Measurements from ENCODE around the gene BTBD3. TPM values are rescaled to one million over a fixed set of nuclear protein-coding genes. Genes with fewer than 3 reads are reported as not detected.

Gene BTBD3
- total and polyA plus RNA-seq, 2 donors (not counting 1 experiment from before 2014, with no cell fraction given), result 47.4 to 51.7 TPM

DNA sequence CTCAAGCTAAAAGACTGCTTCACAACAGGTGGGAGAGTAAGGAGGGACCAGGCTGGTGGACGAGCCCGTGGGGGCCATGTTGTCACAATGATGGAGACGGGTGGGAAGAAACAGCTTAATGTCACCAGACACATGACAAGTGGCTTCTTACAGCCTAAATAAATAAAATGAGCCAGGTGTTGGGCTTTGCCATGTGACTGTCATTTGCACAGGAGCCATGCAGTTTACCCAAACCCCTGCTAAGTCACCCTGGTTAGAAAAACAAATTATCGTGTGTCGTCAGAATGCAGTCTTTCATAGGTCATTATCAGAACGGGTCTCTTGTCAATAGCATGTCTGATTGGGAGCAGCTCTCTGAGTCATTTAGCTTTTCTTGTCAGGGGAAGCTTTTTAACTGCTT is 18.5 kb downstream of the BTBD3 start:
- Histone ChIP-seq H3K4me2 (ENCODE audit: extremely low read depth, insufficient read depth, low read length) (no peak overlapping the region), H4K20me1 (ENCODE audit: control insufficient read depth, extremely low read depth, insufficient read depth, low read length) (no peaks in the 10 kb centered on the region), H2AFZ (ENCODE audit: low read length) (no peak overlapping the region), H3K79me2 (ENCODE audit: control insufficient read depth, insufficient read depth, low read length) (no peaks in the 10 kb centered on the region), H3K36me3 (ENCODE audit: control insufficient read depth, insufficient read depth, low read length) (no peaks in the 10 kb centered on the region), H3K4me1 (ENCODE audit: control insufficient read depth, extremely low read depth, insufficient read depth, low read length) (no peaks in the 10 kb centered on the region), H3K9me3 (ENCODE audit: control insufficient read depth, insufficient read depth, low read depth, low read length) (no peaks in the 10 kb centered on the region), H3K9ac (ENCODE audit: insufficient read depth, low read length) (no peak overlapping the region), H3K4me3 (replicated peaks in 1 of 4; ENCODE audit: control extremely low read depth in 1 of 4, insufficient read depth in 1 of 4, low read depth in 3 of 4, low read length in 4 of 4) (no peak overlapping the region), H3K27ac (ENCODE audit: insufficient read depth, low read length) (no peak overlapping the region), H3K27me3 (ENCODE audit: control insufficient read depth, insufficient read depth, low read length) (no peaks in the 10 kb centered on the region)
- no peak for TF ChIP-seq EZH2 (IDR thresholded peaks at IDR 0.05; ENCODE audit: low read length, missing control alignments)
- TF ChIP-seq, protein P1, sequence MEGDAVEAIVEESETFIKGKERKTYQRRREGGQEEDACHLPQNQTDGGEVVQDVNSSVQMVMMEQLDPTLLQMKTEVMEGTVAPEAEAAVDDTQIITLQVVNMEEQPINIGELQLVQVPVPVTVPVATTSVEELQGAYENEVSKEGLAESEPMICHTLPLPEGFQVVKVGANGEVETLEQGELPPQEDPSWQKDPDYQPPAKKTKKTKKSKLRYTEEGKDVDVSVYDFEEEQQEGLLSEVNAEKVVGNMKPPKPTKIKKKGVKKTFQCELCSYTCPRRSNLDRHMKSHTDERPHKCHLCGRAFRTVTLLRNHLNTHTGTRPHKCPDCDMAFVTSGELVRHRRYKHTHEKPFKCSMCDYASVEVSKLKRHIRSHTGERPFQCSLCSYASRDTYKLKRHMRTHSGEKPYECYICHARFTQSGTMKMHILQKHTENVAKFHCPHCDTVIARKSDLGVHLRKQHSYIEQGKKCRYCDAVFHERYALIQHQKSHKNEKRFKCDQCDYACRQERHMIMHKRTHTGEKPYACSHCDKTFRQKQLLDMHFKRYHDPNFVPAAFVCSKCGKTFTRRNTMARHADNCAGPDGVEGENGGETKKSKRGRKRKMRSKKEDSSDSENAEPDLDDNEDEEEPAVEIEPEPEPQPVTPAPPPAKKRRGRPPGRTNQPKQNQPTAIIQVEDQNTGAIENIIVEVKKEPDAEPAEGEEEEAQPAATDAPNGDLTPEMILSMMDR (conservative IDR thresholded peaks at IDR 0.05 in 1 of 2, IDR thresholded peaks at IDR 0.05 in 1 of 2; ENCODE audit: low read depth in 1 of 2, low read length in 2 of 2), result no peak
- no peak for DNase-seq (ENCODE audit: low read depth in 2 of 2)

DNA sequence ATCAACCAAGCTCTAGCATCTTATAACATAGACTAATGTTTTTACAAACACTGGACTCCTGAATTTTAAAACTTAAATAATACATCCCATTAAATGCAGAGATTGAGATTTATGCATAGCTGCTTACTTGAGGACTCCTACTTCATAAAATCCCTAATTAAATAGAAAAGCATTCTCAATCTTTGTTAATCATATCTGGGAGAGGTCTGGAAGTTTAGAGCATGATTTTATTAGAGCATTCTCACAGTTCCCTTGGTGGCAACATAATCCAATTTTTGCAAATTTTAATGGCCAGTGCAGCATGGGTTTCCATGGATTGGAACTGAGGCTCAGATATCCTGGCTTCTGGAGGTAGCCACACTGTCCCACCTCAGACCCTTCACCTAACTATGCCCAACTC is 19.5 kb downstream of the BTBD3 start:
- H2AFZ ChIP-seq (ENCODE audit: low read length), result no peak overlapping the region
- H3K27me3 ChIP-seq (ENCODE audit: control insufficient read depth, insufficient read depth, low read length), result no peaks in the 10 kb centered on the region
- no peaks in the 10 kb centered on the region for H3K36me3 ChIP-seq (ENCODE audit: control insufficient read depth, insufficient read depth, low read length)
- H3K4me1 ChIP-seq (ENCODE audit: control insufficient read depth, extremely low read depth, insufficient read depth, low read length), result no peaks in the 10 kb centered on the region
- TF ChIP-seq EZH2 (IDR thresholded peaks at IDR 0.05; ENCODE audit: low read length, missing control alignments), result no peak
- TF ChIP-seq, protein P1 (conservative IDR thresholded peaks at IDR 0.05 in 1 of 2, IDR thresholded peaks at IDR 0.05 in 1 of 2; ENCODE audit: low read depth in 1 of 2, low read length in 2 of 2), result no peak
- H3K79me2 ChIP-seq (ENCODE audit: control insufficient read depth, insufficient read depth, low read length), result no peaks in the 10 kb centered on the region
- H4K20me1 ChIP-seq (ENCODE audit: control insufficient read depth, extremely low read depth, insufficient read depth, low read length), result no peaks in the 10 kb centered on the region
- no peaks in the 10 kb centered on the region for H3K9me3 ChIP-seq (ENCODE audit: control insufficient read depth, insufficient read depth, low read depth, low read length)
- no peak overlapping the region for H3K27ac ChIP-seq (ENCODE audit: insufficient read depth, low read length)
- DNase-seq (ENCODE audit: low read depth in 2 of 2), result no peak
- H3K4me2 ChIP-seq (ENCODE audit: extremely low read depth, insufficient read depth, low read length), result no peak overlapping the region
- no peak overlapping the region for H3K9ac ChIP-seq (ENCODE audit: insufficient read depth, low read length)
- H3K4me3 ChIP-seq (replicated peaks in 1 of 4; ENCODE audit: control extremely low read depth in 1 of 4, insufficient read depth in 1 of 4, low read depth in 3 of 4, low read length in 4 of 4), result no peak overlapping the region

DNA sequence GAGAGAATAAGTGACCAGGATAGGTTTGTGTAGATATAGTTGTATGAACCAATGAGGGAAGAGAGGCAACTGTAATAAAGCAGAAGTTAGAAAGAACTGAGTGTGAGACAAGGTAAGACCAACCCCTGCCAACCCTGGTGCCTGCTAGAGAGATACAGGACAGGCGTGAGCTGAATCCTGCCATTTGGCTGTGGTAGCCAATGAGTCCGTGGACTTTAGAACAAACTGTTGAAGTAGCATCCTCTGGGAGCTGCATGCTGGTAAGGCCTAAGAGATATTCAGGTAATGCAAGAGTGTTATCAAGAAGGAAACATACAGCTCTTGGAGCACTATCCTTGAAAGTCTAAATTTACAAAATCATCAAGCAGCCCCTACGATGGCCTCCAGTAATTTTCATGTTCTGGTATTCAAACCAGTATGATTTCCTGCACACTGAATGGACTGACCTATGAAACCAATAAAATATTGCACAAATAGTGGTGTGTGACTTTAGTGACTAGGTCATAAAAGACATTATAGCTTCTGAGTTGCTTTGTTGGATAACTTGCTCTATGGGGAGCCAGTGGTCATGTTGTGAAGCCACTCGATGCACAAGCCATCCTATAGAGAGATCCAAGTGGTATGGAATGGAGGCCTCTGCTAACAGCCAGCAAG is 24.0 kb downstream of the BTBD3 start:
- Histone ChIP-seq H3K4me1 (ENCODE audit: control insufficient read depth, extremely low read depth, insufficient read depth, low read length) (no peaks in the 10 kb centered on the region), H2AFZ (ENCODE audit: low read length) (no peak overlapping the region), H3K9ac (ENCODE audit: insufficient read depth, low read length) (no peak overlapping the region), H3K27me3 (ENCODE audit: control insufficient read depth, insufficient read depth, low read length) (no peaks in the 10 kb centered on the region), H3K79me2 (ENCODE audit: control insufficient read depth, insufficient read depth, low read length) (no peaks in the 10 kb centered on the region), H3K36me3 (ENCODE audit: control insufficient read depth, insufficient read depth, low read length) (no peaks in the 10 kb centered on the region), H4K20me1 (ENCODE audit: control insufficient read depth, extremely low read depth, insufficient read depth, low read length) (no peaks in the 10 kb centered on the region), H3K9me3 (ENCODE audit: control insufficient read depth, insufficient read depth, low read depth, low read length) (no peaks in the 10 kb centered on the region), H3K27ac (ENCODE audit: insufficient read depth, low read length) (no peak overlapping the region), H3K4me3 (replicated peaks in 1 of 4; ENCODE audit: control extremely low read depth in 1 of 4, insufficient read depth in 1 of 4, low read depth in 3 of 4, low read length in 4 of 4) (no peak overlapping the region), H3K4me2 (ENCODE audit: extremely low read depth, insufficient read depth, low read length) (no peak overlapping the region)
- DNase-seq (ENCODE audit: low read depth in 2 of 2), result no peak
- TF ChIP-seq, protein P1 (conservative IDR thresholded peaks at IDR 0.05 in 1 of 2, IDR thresholded peaks at IDR 0.05 in 1 of 2; ENCODE audit: low read depth in 1 of 2, low read length in 2 of 2), result no peak
- TF ChIP-seq EZH2 (IDR thresholded peaks at IDR 0.05; ENCODE audit: low read length, missing control alignments), result no peak

All from fibroblast of lung (primary cell).